Measurements from ENCODE around the gene COPG2.

Gene COPG2

DNA sequence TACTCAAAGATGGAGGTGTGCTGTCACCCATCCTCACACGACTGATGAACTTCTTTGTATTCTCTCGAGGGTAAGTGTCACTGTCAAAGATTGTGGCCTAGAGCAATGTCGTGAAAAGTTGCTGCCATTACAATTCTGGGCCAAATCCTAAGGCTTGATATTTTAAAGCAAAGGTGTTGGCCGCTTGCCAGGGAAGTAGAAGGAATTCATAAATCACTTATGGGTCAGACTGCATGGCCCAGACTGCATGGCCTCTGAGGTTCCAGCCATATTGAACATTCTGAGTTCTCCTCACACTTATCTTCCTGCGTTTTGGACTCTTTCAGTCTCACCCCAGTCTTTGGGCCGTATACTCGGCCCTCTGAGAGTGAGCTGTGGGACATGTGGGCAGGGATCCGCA is 168.1 kb downstream of the COPG2 start:
- DNase-seq (ENCODE audit: low read depth) = no peak

DNA sequence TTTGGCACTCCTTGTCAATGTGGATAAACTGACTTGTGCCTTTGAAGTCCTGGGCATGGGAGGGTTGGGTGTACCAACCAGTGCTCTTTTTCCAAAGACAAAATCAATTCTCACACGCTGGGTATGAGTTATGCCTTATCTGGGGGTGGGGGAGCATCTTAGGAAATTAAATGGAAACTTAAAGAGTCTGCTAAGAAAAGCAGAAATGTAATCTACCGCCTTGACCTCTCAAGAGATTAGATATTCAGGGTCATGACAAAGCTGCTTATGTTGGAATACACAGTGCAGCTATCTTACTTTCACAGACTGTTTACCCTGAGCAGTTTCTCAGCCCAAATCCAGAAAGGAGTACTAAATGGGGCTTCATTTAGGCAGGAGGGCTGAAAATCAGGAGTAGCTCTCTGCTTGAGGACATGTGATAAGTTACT is 174.1 kb downstream of the COPG2 start:
- no peak for DNase-seq (ENCODE audit: low read depth)

DNA sequence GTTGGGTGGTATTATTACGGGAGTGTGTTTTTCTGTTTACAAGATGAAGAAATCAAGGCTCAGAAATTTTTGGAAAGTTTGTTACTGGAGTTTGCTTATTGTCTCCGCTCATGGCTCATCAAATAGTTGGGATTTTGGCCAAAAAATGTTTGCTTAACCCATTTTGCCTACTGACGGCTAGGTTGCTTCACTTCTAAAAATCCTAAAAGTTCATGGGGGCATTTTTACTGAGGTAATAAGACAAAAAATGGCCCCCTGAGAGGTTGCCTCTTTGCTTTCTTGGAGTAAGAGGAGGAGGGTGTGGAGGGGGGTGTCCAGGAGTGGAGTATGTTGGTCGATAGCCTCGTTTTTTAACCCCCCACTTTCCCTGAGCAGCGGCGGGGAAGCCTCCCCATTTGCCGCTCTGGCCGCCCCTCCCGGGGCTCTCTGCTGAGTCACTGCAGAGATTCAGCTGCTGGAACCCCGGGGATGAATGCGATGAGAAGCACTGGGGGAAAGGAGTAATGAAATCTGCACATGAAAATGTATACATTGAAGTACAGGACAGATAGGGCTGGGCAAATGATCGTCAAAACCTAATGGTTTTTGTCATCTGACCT is 175.2 kb downstream of the COPG2 start:
- DNase-seq (ENCODE audit: low read depth) = no peak

DNA sequence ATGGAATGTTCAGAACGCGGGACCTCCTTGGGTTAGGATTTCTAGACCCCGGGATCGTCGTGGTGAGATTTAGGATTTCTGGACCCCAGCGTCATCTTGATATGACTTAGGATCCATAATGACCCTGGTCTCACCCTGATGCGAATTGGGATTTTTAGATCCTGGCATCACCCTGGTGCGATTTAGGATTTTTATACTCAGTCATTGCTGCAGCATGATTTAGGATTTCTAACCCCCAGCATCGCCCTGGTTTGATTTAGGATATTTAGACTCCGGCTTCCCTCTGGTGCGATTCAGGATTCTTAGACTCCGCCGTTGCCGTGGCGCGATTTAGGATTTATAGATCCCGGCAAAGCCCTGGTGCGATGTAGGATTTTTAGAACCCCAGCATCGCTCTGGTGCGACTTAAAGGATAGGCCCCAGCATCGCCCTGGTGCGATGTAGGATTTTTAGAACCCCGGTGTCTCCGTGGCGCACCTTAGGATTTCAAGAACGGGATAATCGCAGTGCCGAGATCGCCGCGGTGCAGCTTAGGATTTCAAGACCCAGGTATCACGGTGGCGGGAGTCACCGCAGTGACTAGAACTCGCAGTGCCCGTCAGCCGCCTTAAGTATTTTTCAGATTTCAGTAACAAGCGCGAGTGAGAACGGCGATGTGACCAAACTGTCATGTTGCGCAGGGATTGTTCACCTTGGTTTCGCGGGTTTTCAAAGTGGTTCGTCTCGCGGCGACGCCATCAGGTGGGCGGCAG is 175.8 kb downstream of the COPG2 start:
- no peak for DNase-seq (ENCODE audit: low read depth)

DNA sequence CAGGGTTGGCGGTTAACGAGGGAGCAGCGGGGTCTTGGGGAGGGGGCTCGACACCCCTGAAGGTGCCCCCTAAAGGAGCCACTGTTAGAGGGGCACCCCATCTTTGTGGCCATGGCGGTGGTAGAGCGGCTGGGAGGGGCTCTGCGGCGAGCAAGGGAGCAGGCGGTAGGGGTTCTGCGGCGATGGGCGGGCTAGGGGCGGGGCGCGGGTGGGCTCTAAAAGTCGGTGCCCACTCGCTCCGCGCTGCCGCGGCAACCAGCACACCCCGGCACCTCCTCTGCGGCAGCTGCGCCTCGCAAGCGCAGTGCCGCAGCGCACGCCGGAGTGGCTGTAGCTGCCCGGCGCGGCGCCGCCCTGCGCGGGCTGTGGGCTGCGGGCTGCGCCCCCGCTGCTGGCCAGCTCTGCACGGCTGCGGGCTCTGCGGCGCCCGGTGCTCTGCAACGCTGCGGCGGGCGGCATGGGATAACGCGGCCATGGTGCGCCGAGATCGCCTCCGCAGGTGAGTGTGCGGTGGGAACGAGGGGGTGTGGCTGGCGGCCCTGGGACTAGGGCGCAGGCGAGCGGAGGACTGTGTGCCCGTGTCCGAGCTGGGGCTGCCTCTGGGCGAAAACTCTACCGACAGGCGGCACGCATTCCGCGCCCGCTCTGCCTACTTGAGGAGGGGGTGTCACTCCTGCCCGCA is 176.6 kb downstream of the COPG2 start, which contains the start of gene MEST:
Gene MEST (plus strand): TSS at position 245 of the 682 bp plus-strand sequence. CDS start 229 bp downstream, at position 474.
- no peak for DNase-seq (ENCODE audit: low read depth)

DNA sequence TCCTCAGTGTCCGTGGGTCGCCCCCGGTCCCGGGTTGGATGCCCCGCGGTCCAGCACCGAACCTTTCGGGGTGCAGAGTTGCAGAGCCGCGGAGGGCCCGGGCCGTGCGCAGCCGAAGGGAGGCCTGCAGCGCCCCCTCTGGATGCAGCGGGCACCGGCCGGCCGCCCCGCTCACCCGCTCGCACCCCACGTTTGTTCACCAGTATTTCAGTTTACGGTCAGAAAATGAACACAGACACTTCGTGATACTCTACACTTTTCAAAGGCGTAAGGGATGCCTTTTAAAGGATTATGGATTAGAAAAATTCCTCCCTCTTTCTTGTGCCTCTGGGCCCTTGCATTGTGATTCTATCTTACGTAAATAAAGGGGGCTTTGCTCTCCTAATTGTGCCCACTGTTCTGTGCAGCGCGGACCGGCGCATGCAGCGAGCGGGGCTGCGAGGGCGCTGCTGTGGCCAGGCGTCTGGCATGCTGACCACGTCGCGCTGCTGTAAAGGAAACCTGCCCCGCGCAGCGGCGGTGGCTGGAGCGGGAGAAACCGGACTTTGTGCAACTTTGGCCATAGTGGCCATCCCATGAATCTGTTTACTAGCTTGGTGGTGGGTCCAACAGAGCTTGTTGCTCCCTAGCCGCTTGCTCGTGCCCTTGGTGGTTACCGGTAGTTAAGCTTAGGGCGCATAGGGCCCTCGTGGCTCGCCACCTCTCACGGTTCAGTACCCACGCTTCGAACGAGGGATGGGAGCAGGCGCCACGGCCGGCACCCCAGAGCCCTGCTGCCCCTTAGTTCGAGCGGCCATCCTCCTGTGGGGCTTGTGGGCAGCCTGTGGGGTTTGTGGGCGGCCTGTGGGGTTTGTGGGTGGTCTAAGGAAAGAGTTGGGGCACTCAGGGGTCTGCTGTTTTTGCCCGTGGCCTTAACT is 177.4 kb downstream of the COPG2 start:
- DNase-seq (ENCODE audit: low read depth) = no peak

DNA sequence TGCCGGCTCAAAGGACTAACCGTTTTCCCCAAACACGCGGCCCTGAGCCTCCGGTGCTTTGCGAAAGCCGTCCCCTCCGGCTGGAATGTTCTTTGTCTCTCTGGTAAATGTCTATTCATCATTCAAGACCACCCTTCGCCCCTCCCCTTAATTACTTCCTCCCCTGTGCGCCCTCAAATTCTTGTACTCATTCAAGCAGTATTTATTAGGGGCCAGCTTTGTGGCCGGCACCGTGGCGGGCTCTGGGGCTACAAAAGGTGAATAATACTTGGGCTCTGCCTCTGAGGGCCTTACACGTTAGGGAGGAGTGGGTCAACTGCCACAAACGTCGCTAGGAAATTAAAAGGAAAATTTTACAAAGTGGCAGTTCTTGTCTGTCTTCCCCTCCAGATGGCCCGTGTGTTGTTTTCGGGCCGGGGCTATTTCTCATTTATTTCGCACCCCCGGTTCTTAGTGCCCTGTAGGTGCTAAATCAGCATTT is 178.2 kb downstream of the COPG2 start:
- DNase-seq (ENCODE audit: low read depth) = no peak

DNA sequence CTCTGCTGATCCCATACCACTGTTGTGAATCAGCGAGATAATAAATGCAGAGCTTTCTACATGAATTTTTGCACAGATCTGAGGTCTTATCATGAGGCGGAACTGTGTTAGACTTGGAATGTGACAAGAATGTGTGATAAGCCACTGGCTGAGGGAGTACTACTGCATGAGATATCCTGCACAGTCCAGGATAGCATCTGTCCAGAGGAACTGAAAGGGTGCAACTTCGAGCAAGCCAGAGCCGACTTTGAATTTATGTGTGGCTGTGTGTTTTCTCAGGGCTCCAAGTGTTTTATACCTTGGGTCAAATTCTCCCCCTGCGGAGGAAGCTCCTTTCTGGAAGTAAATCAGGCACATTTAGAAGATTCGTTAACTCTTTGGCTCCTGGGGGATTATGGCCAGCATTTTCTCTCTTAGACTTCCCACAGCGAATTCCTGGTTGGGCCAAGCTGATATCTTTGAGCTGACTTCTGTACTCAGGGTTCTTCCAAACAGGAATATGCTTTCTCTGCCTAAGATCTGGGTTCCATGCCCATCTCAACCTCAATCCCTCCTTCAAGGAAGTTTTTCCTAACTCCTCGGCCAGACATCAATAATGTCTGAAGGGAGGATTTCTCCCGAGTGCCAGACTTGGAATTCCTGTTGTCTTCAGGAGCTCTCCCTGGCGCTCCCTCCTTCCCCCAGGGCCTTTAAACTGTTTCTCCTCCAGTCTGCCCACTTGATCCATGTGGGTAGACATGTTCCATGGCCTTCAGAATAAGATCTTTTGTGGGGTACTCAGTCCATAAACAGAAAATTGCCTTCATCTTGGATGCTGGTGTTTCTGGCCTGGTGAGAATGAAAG is 179.2 kb downstream of the COPG2 start:
- no peak for DNase-seq (ENCODE audit: low read depth)

DNA sequence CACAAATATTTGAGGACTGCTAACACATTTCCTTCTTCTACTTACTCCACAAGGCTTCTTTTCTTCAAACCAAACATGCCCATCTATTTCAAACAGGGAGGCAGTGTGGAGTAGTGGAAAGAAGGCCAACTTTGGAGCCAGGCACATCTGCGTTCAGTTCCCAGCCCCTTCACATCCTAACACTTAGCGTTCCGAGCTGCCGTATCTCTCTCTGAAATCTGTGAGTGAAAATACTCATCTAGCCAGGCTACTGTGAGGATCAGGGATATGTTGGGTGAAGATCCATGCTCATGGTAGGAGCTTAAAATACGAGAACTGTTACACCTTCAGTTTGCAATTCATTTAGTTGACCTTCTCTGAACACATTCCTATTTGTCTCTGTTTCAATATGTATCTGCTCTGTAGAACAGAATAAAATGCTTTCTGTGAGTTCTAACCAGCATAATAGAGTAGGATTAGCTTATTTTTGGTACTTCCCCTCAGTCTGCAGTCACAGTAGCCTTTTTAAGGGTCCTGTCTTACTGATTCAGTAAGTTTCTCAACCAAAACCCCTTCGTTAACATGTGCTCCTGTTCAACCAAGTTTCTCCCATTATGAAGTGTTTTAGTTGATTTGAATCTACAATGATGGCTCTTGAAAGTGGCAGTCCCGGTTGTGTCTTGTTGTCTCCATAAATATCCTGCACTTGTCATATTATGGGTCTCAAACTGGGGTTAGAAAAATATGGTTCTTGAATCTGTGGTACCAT is 180.0 kb downstream of the COPG2 start:
- no peak for DNase-seq (ENCODE audit: low read depth)

DNA sequence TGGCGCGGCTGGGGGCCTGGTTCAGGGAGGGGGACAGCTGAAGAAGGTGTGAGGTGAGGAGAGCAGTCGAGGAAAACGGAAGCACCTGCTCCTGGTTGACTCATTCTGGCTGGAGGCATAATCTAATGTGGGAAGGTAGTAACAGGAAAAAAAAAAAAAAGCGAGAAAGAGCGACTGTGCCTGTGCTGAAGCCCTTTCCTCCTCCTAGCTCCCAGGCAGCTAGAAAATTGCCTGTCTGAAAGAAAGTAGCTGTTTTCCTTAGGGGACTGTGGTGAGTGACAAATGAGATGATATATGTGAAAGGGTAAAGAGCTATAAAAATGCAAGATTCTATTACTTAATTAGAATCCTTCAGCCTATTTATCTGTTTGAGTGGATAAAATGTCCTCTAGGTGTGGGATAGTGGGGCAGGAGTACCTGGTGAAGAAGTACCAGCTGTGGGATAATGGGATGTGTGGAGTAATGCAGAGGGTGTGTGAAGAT is 181.6 kb downstream of the COPG2 start:
- no peak for DNase-seq (ENCODE audit: low read depth)

DNA sequence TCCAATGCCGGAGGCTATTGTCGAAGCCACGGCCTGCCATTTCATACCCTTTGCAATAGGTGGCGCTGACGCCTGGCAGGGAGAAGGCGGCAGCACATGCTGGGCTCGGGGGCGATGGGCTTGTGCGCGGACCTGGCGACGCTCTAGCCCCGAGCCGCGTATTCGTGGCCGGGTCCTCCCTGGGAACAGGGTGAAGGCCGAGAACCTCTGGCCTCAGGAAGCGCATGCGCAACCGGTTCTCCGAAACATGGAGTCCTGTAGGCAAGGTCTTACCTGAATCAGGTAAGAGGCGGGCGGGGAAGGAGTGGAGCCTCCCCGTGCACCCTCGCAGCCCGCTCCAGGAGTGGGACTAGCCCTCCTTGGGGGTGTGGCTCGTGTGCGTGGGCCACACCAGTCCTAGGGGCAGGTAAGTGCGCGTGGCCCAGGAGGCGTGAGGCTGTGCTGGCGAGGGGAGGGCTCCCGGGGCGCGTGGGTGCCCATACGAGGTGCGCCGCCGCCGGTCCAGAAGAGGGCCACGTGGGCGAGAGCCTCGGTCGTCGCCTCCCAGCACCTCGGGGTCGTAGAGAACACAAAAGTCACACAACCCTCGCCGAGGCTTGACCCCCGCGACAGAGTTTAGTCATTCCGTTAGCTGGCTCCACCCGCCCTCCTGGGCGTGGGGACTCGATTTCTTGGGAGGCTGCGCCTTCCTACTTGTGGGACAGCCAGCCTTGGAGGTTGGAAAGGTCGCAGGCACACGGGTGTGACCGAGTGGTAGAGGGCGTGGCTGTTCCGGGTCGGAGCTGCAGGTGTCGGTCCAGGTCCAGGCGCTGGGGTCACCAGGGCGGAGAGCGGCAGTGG is 182.2 kb downstream of the COPG2 start:
- DNase-seq (ENCODE audit: low read depth) = peak; percentile 40

DNA sequence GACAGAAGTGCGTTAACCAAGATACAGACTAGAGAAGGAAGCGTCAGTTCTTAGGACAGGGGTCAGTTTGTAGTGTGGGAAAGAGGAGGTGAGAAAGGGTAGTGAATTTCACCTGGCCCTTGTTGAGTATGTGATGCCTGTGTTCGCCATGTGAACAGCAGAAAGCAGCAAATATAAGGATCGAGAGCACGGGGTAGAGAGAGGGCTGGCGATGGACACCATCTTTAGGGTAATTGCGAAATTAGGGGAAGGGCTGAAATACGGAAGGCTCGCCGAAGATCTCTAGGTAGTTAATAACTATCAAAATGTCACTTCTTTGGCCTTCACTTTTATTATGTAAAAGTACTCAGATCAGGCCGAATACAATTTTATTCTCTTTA is 182.8 kb downstream of the COPG2 start:
- no peak for DNase-seq (ENCODE audit: low read depth)

DNA sequence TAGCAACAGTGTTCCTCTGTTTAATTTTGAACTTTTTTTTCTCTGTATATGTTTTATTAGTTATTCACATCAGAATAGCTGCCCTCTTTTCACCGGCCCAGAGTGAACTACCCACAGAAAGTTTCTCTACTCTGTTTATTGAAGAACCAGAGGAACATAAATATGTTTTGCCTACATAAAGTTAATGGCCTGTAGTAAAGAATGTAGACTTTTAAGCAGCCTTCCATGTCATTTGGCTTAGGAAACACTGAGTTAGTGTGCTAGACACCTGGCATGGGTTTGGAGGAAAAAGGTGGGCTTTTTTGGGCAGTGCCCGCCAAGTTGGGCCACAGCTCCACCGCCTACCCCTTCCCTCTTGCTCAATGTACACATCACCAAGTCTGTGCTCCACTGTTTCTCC is 185.5 kb downstream of the COPG2 start:
- no peak for DNase-seq (ENCODE audit: low read depth)

DNA sequence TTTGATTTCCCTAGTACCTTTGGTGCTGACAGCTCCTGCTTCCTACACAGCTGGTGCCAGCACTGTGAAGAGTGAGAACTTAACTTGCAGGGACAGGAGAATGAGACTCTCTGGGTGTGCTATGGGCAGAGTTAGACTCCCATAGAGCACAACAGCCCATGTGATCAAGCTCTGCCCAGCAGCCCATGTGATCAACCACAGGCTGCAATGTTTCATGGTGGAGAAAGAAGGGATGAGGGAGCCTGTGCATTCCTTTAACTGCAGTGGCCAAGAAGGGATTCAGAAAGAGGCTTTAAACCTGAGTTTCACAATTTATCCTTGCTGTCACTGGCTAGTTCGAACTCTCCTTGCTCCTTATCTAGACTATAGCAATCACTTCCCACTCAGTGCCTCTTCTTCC is 186.7 kb downstream of the COPG2 start:
- no peak for DNase-seq (ENCODE audit: low read depth)

DNA sequence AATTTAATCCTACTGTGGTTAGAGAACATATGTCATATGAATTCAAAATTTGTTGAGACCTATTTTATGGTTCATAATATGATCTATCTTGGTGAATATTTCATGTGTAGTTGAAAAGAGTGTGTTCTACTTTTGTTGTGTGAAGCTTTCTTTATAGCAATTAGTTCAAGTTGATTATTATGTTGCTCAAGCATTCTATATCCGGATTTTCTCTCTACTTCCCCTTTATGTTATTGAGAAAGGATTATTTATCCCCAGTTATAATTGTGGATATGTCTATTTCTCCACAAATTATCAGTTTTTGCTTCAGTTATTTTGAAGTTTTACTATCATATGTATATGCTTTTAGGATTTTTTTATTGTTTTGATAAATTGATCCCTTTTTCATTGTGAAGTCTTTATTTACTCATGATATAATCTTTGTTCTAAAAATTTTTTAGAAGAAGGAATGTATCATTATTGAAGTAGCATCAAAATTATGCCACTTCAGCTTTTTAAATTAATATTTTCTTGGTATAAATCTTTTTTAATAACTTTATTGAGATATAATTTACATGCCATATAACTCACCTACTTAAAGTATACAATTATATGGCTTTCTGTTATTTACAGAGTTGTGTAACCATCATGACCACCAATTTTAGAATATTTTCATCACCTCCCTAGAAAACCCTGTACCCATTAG is 188.7 kb downstream of the COPG2 start:
- DNase-seq (ENCODE audit: low read depth) = no peak

DNA sequence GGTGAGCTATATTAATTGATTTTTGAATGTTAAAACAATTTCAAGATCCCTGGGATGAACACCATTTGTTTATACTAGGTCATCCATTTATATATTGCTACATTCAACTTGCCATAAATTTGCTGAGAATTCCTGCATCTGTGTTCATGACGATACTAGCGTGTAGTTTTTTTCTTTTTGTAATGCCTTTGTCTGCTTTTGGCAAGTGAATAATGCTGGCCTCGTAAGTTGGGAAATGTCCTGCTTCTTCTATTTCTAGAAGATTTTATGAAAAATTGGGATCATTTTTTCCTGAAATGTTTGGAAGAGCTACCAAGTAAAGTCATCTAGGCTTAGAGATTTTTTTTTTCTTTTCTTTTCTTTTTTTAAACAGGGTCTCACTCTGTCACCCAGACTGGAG is 189.6 kb downstream of the COPG2 start:
- DNase-seq (ENCODE audit: low read depth) = no peak

DNA sequence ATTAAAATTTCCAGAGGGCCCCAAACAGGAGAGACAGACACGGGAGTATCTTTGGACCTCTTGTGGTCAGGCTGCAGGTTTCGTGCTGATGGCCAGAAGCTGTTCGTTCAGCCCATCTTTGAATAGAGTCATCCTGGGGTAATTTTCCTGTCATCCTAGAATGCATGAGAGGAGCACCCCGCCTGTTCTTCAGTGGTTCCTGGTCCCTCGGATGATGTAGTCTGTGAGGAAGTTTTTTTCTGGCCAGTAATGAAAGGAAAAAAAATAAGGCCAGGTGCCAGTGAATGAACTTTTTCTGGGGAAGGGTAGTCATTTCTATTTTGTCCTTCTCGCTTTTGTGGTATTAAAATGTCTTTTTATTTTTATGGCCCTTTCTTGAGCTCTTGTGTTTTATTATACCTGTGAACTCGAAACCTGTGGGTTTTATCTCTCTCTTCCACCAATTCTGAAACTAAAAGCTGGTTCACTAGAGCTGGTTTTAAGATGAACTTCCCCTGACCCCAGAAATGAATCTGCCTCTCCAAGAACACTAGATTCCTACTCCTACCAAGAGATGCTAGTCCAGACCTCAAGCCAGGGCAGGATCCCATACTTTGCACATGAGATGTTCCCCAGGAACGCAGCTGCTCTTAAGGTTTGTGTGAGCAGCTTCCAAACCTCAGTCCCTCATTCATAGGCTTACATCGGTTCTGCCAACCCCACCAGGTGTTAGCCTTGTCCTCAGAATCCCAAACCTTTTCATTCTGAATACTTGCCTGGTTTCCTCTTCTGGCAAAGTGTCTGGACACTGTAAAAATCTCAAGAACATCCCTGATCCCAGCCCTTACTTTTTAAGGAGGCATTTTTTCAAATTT is 192.0 kb downstream of the COPG2 start:
- no peak for DNase-seq (ENCODE audit: low read depth)

DNA sequence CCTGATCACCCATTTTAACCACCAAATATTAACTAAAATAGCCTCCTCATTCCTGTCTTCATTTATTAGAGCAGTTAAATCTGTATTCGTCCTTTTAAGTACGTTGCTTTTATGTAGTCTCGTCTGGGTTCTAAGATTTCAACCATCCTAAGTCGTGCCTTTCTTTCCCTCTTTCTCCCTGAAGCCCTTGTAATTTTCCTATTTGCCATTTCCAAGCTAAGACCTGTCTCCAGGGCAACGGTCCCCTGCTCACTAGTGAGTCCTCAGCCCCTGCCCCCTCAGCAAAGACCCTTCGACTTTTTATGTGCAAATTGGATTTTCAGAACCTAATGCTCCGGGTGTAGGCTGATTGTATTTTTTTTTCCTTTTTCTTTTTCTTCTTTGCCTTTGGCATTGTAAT is 192.8 kb downstream of the COPG2 start:
- DNase-seq (ENCODE audit: low read depth) = no peak

Data from activated T-helper 9 cell treated with anti-CD3 and anti-CD28 coated beads, Interleukin-2, amount 50 U/mL, for 16 hours (primary cell).